ENCODE measurements around the gene ARSI.

DNA sequence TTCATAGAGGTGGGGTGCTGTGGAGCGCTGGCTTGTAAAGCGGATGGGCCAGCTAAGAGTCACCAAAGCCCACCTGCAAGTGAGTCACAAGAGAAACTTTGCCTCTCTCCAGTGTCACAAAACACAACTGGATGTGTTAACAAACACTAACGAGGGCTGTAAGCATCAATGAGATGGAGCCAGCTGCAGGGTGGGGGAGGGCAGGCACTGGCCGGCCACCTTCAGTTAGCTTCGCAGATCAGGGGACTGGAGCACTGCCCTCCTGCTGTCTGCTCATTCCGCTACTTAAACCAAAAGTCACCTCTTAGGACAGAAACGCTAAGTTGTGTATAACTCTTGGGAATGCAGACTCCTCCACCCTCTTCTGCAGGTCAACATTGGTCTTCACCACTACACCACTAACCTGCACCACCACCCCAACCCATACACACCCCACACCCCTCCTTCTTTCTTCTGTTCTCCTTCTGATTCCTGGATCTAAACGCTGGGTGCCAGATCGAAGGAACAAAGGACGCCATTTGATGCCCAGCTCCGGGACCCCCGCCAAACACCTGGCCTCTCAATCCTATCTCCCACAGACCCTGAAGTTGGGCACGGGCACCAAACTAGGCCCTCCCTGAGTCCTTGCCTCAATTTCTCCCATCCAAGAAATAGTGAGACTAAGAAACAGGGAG, 2.1 kb downstream of the ARSI start:
- TF ChIP-seq, protein P1, sequence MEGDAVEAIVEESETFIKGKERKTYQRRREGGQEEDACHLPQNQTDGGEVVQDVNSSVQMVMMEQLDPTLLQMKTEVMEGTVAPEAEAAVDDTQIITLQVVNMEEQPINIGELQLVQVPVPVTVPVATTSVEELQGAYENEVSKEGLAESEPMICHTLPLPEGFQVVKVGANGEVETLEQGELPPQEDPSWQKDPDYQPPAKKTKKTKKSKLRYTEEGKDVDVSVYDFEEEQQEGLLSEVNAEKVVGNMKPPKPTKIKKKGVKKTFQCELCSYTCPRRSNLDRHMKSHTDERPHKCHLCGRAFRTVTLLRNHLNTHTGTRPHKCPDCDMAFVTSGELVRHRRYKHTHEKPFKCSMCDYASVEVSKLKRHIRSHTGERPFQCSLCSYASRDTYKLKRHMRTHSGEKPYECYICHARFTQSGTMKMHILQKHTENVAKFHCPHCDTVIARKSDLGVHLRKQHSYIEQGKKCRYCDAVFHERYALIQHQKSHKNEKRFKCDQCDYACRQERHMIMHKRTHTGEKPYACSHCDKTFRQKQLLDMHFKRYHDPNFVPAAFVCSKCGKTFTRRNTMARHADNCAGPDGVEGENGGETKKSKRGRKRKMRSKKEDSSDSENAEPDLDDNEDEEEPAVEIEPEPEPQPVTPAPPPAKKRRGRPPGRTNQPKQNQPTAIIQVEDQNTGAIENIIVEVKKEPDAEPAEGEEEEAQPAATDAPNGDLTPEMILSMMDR (conservative IDR thresholded peaks at IDR 0.05 in 1 of 2, IDR thresholded peaks at IDR 0.05 in 1 of 2; ENCODE audit: extremely low read depth in 1 of 2, insufficient read depth in 1 of 2, low read depth in 1 of 2, low read length in 2 of 2) = no peak
- TF ChIP-seq EZH2 (IDR thresholded peaks at IDR 0.05; ENCODE audit: borderline replicate concordance, low read length) = no peak

All from mammary epithelial cell (primary cell).